A549 (cell line): ENCODE data around the gene MBNL2.

ENCODE experiments used
- CEBPB ChIP-seq, 2 experiments: fragments of >200 bp in 1 of 2; sonication (Bioruptor Twin) in 1 of 2; formaldehyde crosslinking in 1 of 2; IDR thresholded peaks; 2 replicates each; pipeline ENCODE4 v1.6.1; 2012 to 2016
- EP300 ChIP-seq, 2 experiments: fragments of >200 bp; sonication (Bioruptor Twin); formaldehyde crosslinking; IDR thresholded peaks; 2 replicates in 1 of 2; 3 replicates in 1 of 2; pipeline ENCODE4 v1.6.1; 2016 to 2017
- JUN ChIP-seq, 2 experiments: fragments of >200 bp; sonication (Bioruptor Twin); formaldehyde crosslinking; IDR thresholded peaks; 2 replicates in 1 of 2; 3 replicates in 1 of 2; pipeline ENCODE4 v1.6.1; 2016 to 2017
- NR3C1 ChIP-seq: fragments of >200 bp; sonication (Bioruptor Twin); formaldehyde crosslinking; IDR thresholded peaks from 3 replicates; pipeline ENCODE4 v1.6.1; 2017
- TF ChIP-seq, protein P1 (sequence below): fragments of 450-650 bp; IDR thresholded peaks from 2 replicates; pipeline ENCODE4 v1.6.1; 2014; ENCODE audit warnings: antibody characterized with exemption

DNA sequence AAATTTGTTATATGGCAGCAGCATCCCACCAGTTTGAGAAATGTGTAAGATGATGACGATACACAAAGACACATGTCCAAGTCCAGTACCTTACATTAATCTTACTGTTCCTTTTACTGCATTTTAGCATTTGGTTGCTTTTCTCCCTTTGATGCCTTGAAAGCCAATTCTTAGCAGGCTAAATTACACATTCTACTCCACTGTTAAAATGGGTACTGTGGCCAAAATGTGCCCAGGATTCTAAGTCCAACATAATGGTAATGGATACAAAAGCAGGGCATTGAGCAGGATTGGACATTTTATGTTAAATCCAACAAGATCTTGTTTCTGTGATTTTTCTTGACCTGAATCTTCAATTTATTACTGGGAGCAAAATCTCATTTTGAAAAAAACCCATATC is 159.1 kb downstream of the MBNL2 start:
- TF ChIP-seq CEBPB (IDR thresholded peaks at IDR 0.05) = no peak
- TF ChIP-seq NR3C1 = no peak
- no peak for TF ChIP-seq JUN (IDR thresholded peaks at IDR 0.05)
- no peak for TF ChIP-seq EP300 (IDR thresholded peaks at IDR 0.05)
- TF ChIP-seq, protein P1, sequence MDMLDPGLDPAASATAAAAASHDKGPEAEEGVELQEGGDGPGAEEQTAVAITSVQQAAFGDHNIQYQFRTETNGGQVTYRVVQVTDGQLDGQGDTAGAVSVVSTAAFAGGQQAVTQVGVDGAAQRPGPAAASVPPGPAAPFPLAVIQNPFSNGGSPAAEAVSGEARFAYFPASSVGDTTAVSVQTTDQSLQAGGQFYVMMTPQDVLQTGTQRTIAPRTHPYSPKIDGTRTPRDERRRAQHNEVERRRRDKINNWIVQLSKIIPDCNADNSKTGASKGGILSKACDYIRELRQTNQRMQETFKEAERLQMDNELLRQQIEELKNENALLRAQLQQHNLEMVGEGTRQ = no peak
